Inflammatory macrophage (primary cell): ENCODE data around the gene TMEM51.
A peak's percentile ranks its signal among the peaks of the same experiment; 100 is the strongest.
"Not testable (repeated sequence)": the region's sequence is repeated elsewhere in the genome, so short reads cannot be mapped to it uniquely, and the experiment has no call there.

ENCODE experiments used
- DNase-seq, 2 donors: peaks; one replicate each; pipeline ENCODE4 v3.0.0-alpha.2; 2020 to 2022

The TMEM51 gene

GRCh38 chr1:15155888-15156741 lies 2.6 kb downstream of the TMEM51 start:
- no peak for DNase-seq

GRCh38 chr1:15156807-15157380 lies 3.3 kb downstream of the TMEM51 start:
- DNase-seq = no peak

- no peak for DNase-seq
These were observed 4.2 kb downstream of the TMEM51 start for GRCh38 chr1:15157524-15158399.

- no peak for DNase-seq
These were observed 5.1 kb downstream of the TMEM51 start for GRCh38 chr1:15158506-15159165.

- no peak for DNase-seq
These were observed 5.6 kb downstream of the TMEM51 start for GRCh38 chr1:15159166-15159555.

- no peak for DNase-seq
These were observed 7.1 kb downstream of the TMEM51 start for GRCh38 chr1:15160626-15161025.

GRCh38 chr1:15167386-15167785 lies 13.8 kb downstream of the TMEM51 start:
- DNase-seq = no peak

- peak; percentile 74 to 85 for DNase-seq
These were observed 14.9 kb downstream of the TMEM51 start for GRCh38 chr1:15168479-15168878.

- DNase-seq = no peak
These were observed 16.5 kb downstream of the TMEM51 start for GRCh38 chr1:15170071-15170470.

GRCh38 chr1:15171271-15171908 lies 17.8 kb downstream of the TMEM51 start:
- no peak for DNase-seq

- DNase-seq = peak in 1 of 2 donors; percentile 22
These were observed 19.1 kb downstream of the TMEM51 start for GRCh38 chr1:15172405-15173259.

- no peak for DNase-seq
These were observed 20.5 kb downstream of the TMEM51 start for GRCh38 chr1:15173863-15174614.

- no peak for DNase-seq
These were observed 21.1 kb downstream of the TMEM51 start for GRCh38 chr1:15174615-15174983.

- not testable (repeated sequence) for DNase-seq
These were observed 22.0 kb downstream of the TMEM51 start for GRCh38 chr1:15175324-15176094.

GRCh38 chr1:15176120-15176519 lies 22.6 kb downstream of the TMEM51 start:
- no peak for DNase-seq

GRCh38 chr1:15176898-15177665 lies 23.5 kb downstream of the TMEM51 start:
- DNase-seq = peak; percentile 15 to 27

- DNase-seq = peak in 1 of 2 donors; percentile 48
These were observed 24.2 kb downstream of the TMEM51 start for GRCh38 chr1:15177710-15178166.
